Osteocyte (in vitro differentiated cells): ENCODE results near the gene SCN5A. TPM values are rescaled to one million over a fixed set of nuclear protein-coding genes. Genes with fewer than 3 reads are reported as not detected.
"Not testable (repeated sequence)": the region's sequence is repeated elsewhere in the genome, so short reads cannot be mapped to it uniquely, and the experiment has no call there.

Source experiments
- DNase-seq: peaks from one replicate; pipeline ENCODE4 v3.0.0; 2021; ENCODE audit warnings: mixed read lengths; ENCODE audit not compliant: unreplicated experiment; ENCODE audit errors: extremely low spot score
- H3K27ac Mint-ChIP-seq: one replicate; pipeline ENCODE4 v1.8.0; 2021; ENCODE audit warnings: mild to moderate bottlenecking, mixed read lengths; ENCODE audit not compliant: unreplicated experiment
- H3K27me3 Mint-ChIP-seq: one replicate; pipeline ENCODE4 v1.8.0; 2021; ENCODE audit warnings: mixed read lengths; ENCODE audit not compliant: unreplicated experiment
- H3K36me3 Mint-ChIP-seq: one replicate; pipeline ENCODE4 v1.8.0; 2021; ENCODE audit warnings: mixed read lengths; ENCODE audit not compliant: unreplicated experiment
- H3K4me1 Mint-ChIP-seq: one replicate; pipeline ENCODE4 v1.8.0; 2021; ENCODE audit warnings: mixed read lengths; ENCODE audit not compliant: unreplicated experiment
- H3K4me3 Mint-ChIP-seq: one replicate; pipeline ENCODE4 v1.8.0; 2021; ENCODE audit warnings: mild to moderate bottlenecking, moderate library complexity, mixed read lengths; ENCODE audit not compliant: unreplicated experiment
- H3K9me3 Mint-ChIP-seq: one replicate; pipeline ENCODE4 v1.8.0; 2021; ENCODE audit warnings: mixed read lengths; ENCODE audit not compliant: unreplicated experiment
- CTCF ChIP-seq: fragments of 200-600 bp; sonication (generic); IDR thresholded peaks from 2 replicates; pipeline ENCODE4 v1.5.0; 2021; ENCODE audit warnings: antibody characterized with exemption, mild to moderate bottlenecking, moderate library complexity
- total RNA-seq: library from RNA; stranded (reverse); gene quantifications from 2 replicates; pipeline ENCODE4 v1.2.1, GENCODE V29; 2021

The SCN5A gene
- total RNA-seq, 1 donor from 2014 or later: not detected

- peak; percentile 63 for DNase-seq
- H3K27me3 Mint-ChIP-seq: peaks cover 2% of the 10 kb centered on the region
- H3K4me1 Mint-ChIP-seq: no peaks in the 10 kb centered on the region
- H3K36me3 Mint-ChIP-seq: no peaks in the 10 kb centered on the region
- H3K9me3 Mint-ChIP-seq: peaks cover 10% of the 10 kb centered on the region
- no peak overlapping the region for H3K27ac Mint-ChIP-seq
- TF ChIP-seq CTCF: no peak
- no peak overlapping the region for H3K4me3 Mint-ChIP-seq
These were observed 74.8 kb downstream of the SCN5A start for GRCh38 chr3:38574411-38575278.

- H3K4me1 Mint-ChIP-seq: no peaks in the 10 kb centered on the region
- peaks cover 2% of the 10 kb centered on the region for H3K27me3 Mint-ChIP-seq
- H3K27ac Mint-ChIP-seq: no peak overlapping the region
- H3K9me3 Mint-ChIP-seq: peaks cover 10% of the 10 kb centered on the region
- H3K4me3 Mint-ChIP-seq: no peak overlapping the region
- H3K36me3 Mint-ChIP-seq: no peaks in the 10 kb centered on the region
- DNase-seq: peak; percentile 60
- no peak for TF ChIP-seq CTCF
These were observed 75.9 kb downstream of the SCN5A start for GRCh38 chr3:38573556-38573955.

GRCh38 chr3:38573111-38573510 is 76.4 kb downstream of the SCN5A start:
- peaks cover 2% of the 10 kb centered on the region for H3K27me3 Mint-ChIP-seq
- TF ChIP-seq CTCF: no peak
- no peak overlapping the region for H3K27ac Mint-ChIP-seq
- no peak for DNase-seq
- H3K36me3 Mint-ChIP-seq: no peaks in the 10 kb centered on the region
- H3K4me3 Mint-ChIP-seq: no peak overlapping the region
- peaks cover 10% of the 10 kb centered on the region for H3K9me3 Mint-ChIP-seq
- H3K4me1 Mint-ChIP-seq: no peaks in the 10 kb centered on the region

- Mint-ChIP-seq H3K36me3 (no peaks in the 10 kb centered on the region), H3K9me3 (peaks cover 3% of the 10 kb centered on the region), H3K27ac (no peak overlapping the region), H3K4me3 (no peak overlapping the region), H3K4me1 (no peaks in the 10 kb centered on the region), H3K27me3 (peaks cover 2% of the 10 kb centered on the region)
- peak; percentile 82 for DNase-seq
- no peak for TF ChIP-seq CTCF
These were observed 82.0 kb downstream of the SCN5A start for GRCh38 chr3:38567498-38567897.

GRCh38 chr3:38566794-38567193 is 82.7 kb downstream of the SCN5A start:
- H3K9me3 Mint-ChIP-seq, H3K27ac Mint-ChIP-seq, H3K4me3 Mint-ChIP-seq, H3K36me3 Mint-ChIP-seq, H3K4me1 Mint-ChIP-seq, H3K27me3 Mint-ChIP-seq: not testable (repeated sequence)
- peak; percentile 57 for DNase-seq
